ENCODE results near the gene TMEM196. TPM values are rescaled to one million over a fixed set of nuclear protein-coding genes. Genes with fewer than 3 reads are reported as not detected.

Gene TMEM196
- total RNA-seq = not detected in 2 replicates

GRCh38 chr7:19772841-19773760, at the start of gene TMEM196:
TSS of gene TMEM196 (minus strand) at chr7:19773617. CDS start at chr7:19772696, 921 bp downstream.
- Mint-ChIP-seq H3K36me3 (ENCODE audit: low read depth) (no peaks in the 10 kb centered on the region), H3K27me3 (peaks cover 28% of the 10 kb centered on the region), H3K27ac (no peak within 1 kb of the TSS), H3K9me3 (no peaks in the 10 kb centered on the region), H3K4me1 (peaks cover 6% of the 10 kb centered on the region), H3K4me3 (no peak within 1 kb of the TSS)
- intact Hi-C loops (cut with micrococcal nuclease) = no loop called here
- DNase-seq = no peak

- no peak for DNase-seq
- Mint-ChIP-seq H3K27ac (no peak overlapping the region), H3K27me3 (no peaks in the 10 kb centered on the region), H3K4me3 (no peak overlapping the region), H3K9me3 (no peaks in the 10 kb centered on the region), H3K4me1 (no peaks in the 10 kb centered on the region), H3K36me3 (ENCODE audit: low read depth) (no peaks in the 10 kb centered on the region)
- intact Hi-C loops (cut with micrococcal nuclease) = no loop called here
Observed at GRCh38 chr7:19816128-19816527, 42.7 kb upstream of the TMEM196 start.

GRCh38 chr7:19815546-19815945, 42.1 kb upstream of the TMEM196 start:
- no peak overlapping the region for H3K27ac Mint-ChIP-seq
- DNase-seq = no peak
- intact Hi-C loops (cut with micrococcal nuclease) = no loop called here
- H3K9me3 Mint-ChIP-seq = no peaks in the 10 kb centered on the region
- H3K36me3 Mint-ChIP-seq (ENCODE audit: low read depth) = no peaks in the 10 kb centered on the region
- H3K4me1 Mint-ChIP-seq = no peaks in the 10 kb centered on the region
- no peaks in the 10 kb centered on the region for H3K27me3 Mint-ChIP-seq
- no peak overlapping the region for H3K4me3 Mint-ChIP-seq

- H3K9me3 Mint-ChIP-seq = no peaks in the 10 kb centered on the region
- H3K27me3 Mint-ChIP-seq = no peaks in the 10 kb centered on the region
- no peak overlapping the region for H3K4me3 Mint-ChIP-seq
- H3K27ac Mint-ChIP-seq = no peak overlapping the region
- H3K4me1 Mint-ChIP-seq = no peaks in the 10 kb centered on the region
- no peak for DNase-seq
- intact Hi-C loops (cut with micrococcal nuclease) = no loop called here
- no peaks in the 10 kb centered on the region for H3K36me3 Mint-ChIP-seq (ENCODE audit: low read depth)
Observed at GRCh38 chr7:19814776-19815175, 41.4 kb upstream of the TMEM196 start.

- Mint-ChIP-seq H3K4me3 (no peak overlapping the region), H3K27me3 (no peaks in the 10 kb centered on the region), H3K9me3 (no peaks in the 10 kb centered on the region), H3K27ac (no peak overlapping the region), H3K4me1 (no peaks in the 10 kb centered on the region), H3K36me3 (ENCODE audit: low read depth) (no peaks in the 10 kb centered on the region)
- DNase-seq = no peak
- intact Hi-C loops (cut with micrococcal nuclease) = no loop called here
Observed at GRCh38 chr7:19811386-19811785, 38.0 kb upstream of the TMEM196 start.

GRCh38 chr7:19798986-19799385, 25.6 kb upstream of the TMEM196 start:
- H3K9me3 Mint-ChIP-seq = no peaks in the 10 kb centered on the region
- intact Hi-C loops (cut with micrococcal nuclease) = no loop called here
- H3K4me1 Mint-ChIP-seq = no peaks in the 10 kb centered on the region
- H3K27me3 Mint-ChIP-seq = no peaks in the 10 kb centered on the region
- H3K36me3 Mint-ChIP-seq (ENCODE audit: low read depth) = no peaks in the 10 kb centered on the region
- H3K4me3 Mint-ChIP-seq = no peak overlapping the region
- no peak overlapping the region for H3K27ac Mint-ChIP-seq
- no peak for DNase-seq

GRCh38 chr7:19783541-19783940, 10.1 kb upstream of the TMEM196 start:
- intact Hi-C loops (cut with micrococcal nuclease) = no loop called here
- H3K4me3 Mint-ChIP-seq = no peak overlapping the region
- no peaks in the 10 kb centered on the region for H3K4me1 Mint-ChIP-seq
- no peaks in the 10 kb centered on the region for H3K9me3 Mint-ChIP-seq
- H3K36me3 Mint-ChIP-seq (ENCODE audit: low read depth) = no peaks in the 10 kb centered on the region
- no peak overlapping the region for H3K27ac Mint-ChIP-seq
- no peak for DNase-seq
- H3K27me3 Mint-ChIP-seq = no peaks in the 10 kb centered on the region

GRCh38 chr7:19776981-19777380, 3.6 kb upstream of the TMEM196 start:
- Mint-ChIP-seq H3K4me1 (peaks cover 6% of the 10 kb centered on the region), H3K27ac (no peak overlapping the region), H3K36me3 (ENCODE audit: low read depth) (no peaks in the 10 kb centered on the region), H3K27me3 (peaks cover 23% of the 10 kb centered on the region), H3K4me3 (no peak overlapping the region), H3K9me3 (no peaks in the 10 kb centered on the region)
- DNase-seq = no peak
- intact Hi-C loops (cut with micrococcal nuclease) = no loop called here

GRCh38 chr7:19775578-19775977, 2.2 kb upstream of the TMEM196 start:
- Mint-ChIP-seq H3K9me3 (no peaks in the 10 kb centered on the region), H3K36me3 (ENCODE audit: low read depth) (no peaks in the 10 kb centered on the region), H3K27ac (no peak overlapping the region), H3K27me3 (peaks cover 27% of the 10 kb centered on the region), H3K4me1 (peaks cover 6% of the 10 kb centered on the region), H3K4me3 (no peak overlapping the region)
- no peak for DNase-seq
- intact Hi-C loops (cut with micrococcal nuclease) = no loop called here

- peaks cover 28% of the 10 kb centered on the region for H3K27me3 Mint-ChIP-seq
Observed at GRCh38 chr7:19772306-19772705, 1.1 kb downstream of the TMEM196 start.

GRCh38 chr7:19762631-19763030, 10.8 kb downstream of the TMEM196 start:
- Mint-ChIP-seq H3K9me3 (no peaks in the 10 kb centered on the region), H3K27ac (no peak overlapping the region), H3K36me3 (ENCODE audit: low read depth) (no peaks in the 10 kb centered on the region), H3K27me3 (no peaks in the 10 kb centered on the region), H3K4me3 (no peak overlapping the region), H3K4me1 (no peaks in the 10 kb centered on the region)
- DNase-seq = no peak
- intact Hi-C loops (cut with micrococcal nuclease) = no loop called here

More at GRCh38 chr7:19772306-19772705, 1.1 kb downstream of the TMEM196 start:
- H3K36me3 Mint-ChIP-seq (ENCODE audit: low read depth) = no peaks in the 10 kb centered on the region
- no peak overlapping the region for H3K4me3 Mint-ChIP-seq
- no peaks in the 10 kb centered on the region for H3K9me3 Mint-ChIP-seq
- intact Hi-C loops (cut with micrococcal nuclease) = no loop called here
- DNase-seq = no peak
- H3K27ac Mint-ChIP-seq = no peak overlapping the region
- peaks cover 6% of the 10 kb centered on the region for H3K4me1 Mint-ChIP-seq

GRCh38 chr7:19754521-19755116, 18.8 kb downstream of the TMEM196 start:
- intact Hi-C loops (cut with micrococcal nuclease) = loop anchor here (1.0 to 2.0 kb wide), 2 partner anchors 418 to 556 kb away; no protein-coding TSS in a partner anchor
- no peak for DNase-seq
- H3K27ac Mint-ChIP-seq = no peak overlapping the region
- no peaks in the 10 kb centered on the region for H3K4me1 Mint-ChIP-seq
- H3K27me3 Mint-ChIP-seq = peaks cover 6% of the 10 kb centered on the region
- no peak overlapping the region for H3K4me3 Mint-ChIP-seq
- no peaks in the 10 kb centered on the region for H3K9me3 Mint-ChIP-seq
- no peaks in the 10 kb centered on the region for H3K36me3 Mint-ChIP-seq (ENCODE audit: low read depth)

GRCh38 chr7:19752020-19752419, 21.4 kb downstream of the TMEM196 start:
- intact Hi-C loops (cut with micrococcal nuclease) = no loop called here
- Mint-ChIP-seq H3K9me3 (no peaks in the 10 kb centered on the region), H3K27ac (no peak overlapping the region)

GRCh38 chr7:19749658-19750057, 23.8 kb downstream of the TMEM196 start:
- H3K27ac Mint-ChIP-seq = no peak overlapping the region
- H3K27me3 Mint-ChIP-seq = no peaks in the 10 kb centered on the region
- no peaks in the 10 kb centered on the region for H3K9me3 Mint-ChIP-seq
- no peaks in the 10 kb centered on the region for H3K4me1 Mint-ChIP-seq
- H3K36me3 Mint-ChIP-seq (ENCODE audit: low read depth) = no peaks in the 10 kb centered on the region
- no peak overlapping the region for H3K4me3 Mint-ChIP-seq
- DNase-seq = no peak
- intact Hi-C loops (cut with micrococcal nuclease) = no loop called here

More at GRCh38 chr7:19752020-19752419, 21.4 kb downstream of the TMEM196 start:
- no peak overlapping the region for H3K4me3 Mint-ChIP-seq
- DNase-seq = no peak
- H3K4me1 Mint-ChIP-seq = no peaks in the 10 kb centered on the region
- H3K27me3 Mint-ChIP-seq = peaks cover 6% of the 10 kb centered on the region
- no peaks in the 10 kb centered on the region for H3K36me3 Mint-ChIP-seq (ENCODE audit: low read depth)

Measured in activated CD4-positive, alpha-beta T cell treated with anti-CD3 and anti-CD28 coated beads, Interleukin-2, amount 10 ng/mL, durations not matched to agents 24 days and 14 days (primary cell).